ENCODE measurements around the gene MFAP3. TPM values are rescaled to one million over a fixed set of nuclear protein-coding genes. Genes with fewer than 3 reads are reported as not detected.

Gene MFAP3
- total RNA-seq, 4 donors from 2014 or later, result 5.0 to 45.3 (median 35.1) TPM

DNA sequence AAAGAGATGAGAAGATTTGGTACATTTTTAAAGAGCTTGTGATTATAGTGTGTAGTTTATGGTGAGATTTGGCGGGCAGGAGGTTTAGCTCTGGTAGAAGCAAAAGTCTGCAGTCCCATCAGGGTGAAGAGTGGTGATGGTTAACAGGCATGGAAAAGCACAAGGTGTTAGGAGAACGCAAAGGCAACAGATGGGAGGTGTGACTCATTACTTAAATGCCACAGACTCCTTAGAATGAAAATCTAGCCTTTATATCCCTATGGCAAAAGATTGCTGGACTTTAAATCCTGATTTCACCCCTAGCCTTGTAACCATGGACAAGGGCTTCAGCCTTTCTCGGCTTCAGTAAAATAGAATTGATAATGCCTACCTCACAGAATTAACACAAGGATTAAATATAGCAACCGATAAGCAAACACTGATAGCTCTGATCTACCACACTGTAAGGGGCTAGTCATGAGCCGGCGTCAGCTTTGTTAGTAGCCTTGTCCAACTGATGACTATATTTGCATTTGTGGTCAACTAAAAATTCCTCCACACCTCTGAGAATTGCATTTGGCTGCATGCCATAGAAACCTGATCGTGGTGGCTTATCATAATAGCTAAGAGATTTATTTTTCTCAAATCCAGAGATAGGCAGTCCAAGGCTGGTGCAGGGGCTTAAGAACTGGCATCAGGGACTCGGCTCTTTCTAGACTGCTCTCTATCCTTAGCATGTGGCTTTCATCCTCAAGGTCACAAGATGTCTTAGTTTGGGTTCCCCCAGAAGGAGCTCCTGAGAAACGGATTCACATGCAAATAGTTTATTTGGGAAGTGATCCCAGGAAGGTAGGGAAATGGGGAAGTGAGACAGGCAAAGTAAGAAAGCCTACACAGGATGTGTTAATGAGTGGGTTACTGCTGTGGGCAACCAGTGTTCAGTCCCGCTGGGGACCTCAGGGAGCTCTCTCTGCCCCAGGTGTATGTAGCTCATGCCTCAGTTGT, 19.6 kb downstream of the MFAP3 start:
- in situ Hi-C loops (cut with MboI; ENCODE audit: low pct_ligation_motif_present in 1 of 4, low pct_unique_long_range_greater_than_20kb in 1 of 4, low sequenced_read_pairs in 3 of 4) (no loop called here), intact Hi-C loops (cut with DNase I; ENCODE audit: low total_unique reads) (no loop called here)
- WGBS, 2 donors (ENCODE audit: low coverage in 1 of 2), result 64 to 82% methylated on average over 4 to 10 of the region's 10 CpGs
- DNase-seq, result peak; percentile 26
- no peak for TF ChIP-seq POLR2A (IDR thresholded peaks at IDR 0.05)
- Histone ChIP-seq H3K9me3 (no peaks in the 10 kb centered on the region), H3K36me3 (peaks cover 0 to 15% (median 0%) of the 10 kb centered on the region in 4 donors), H3K4me3 (no peak overlapping the region), H3K4me1 (peaks cover 0 to 4% (median 2%) of the 10 kb centered on the region in 4 donors), H3K27me3 (no peaks in the 10 kb centered on the region), H3K27ac (no peak overlapping the region)

DNA sequence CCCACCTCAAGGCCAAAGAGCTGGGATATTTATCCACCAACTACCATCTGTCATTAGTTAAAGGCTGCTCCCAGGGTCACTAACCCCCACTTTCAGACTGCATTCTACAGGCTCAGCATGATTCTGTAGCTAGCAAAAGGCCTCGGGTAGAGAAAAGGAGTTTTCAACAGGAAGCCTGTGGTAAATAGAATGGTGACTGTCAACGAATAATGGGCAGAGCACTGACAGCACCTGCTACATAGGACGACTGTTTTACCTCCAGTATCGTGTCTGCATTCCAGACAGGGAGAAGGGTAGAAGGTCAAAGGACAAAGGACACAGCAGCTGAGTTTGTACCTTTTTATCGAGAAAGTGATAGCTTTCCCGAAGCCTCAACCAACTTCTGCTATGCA, 20.3 kb downstream of the MFAP3 start:
- DNase-seq, result no peak
- Histone ChIP-seq H3K4me1 (peaks cover 0 to 4% (median 2%) of the 10 kb centered on the region in 4 donors), H3K27me3 (no peaks in the 10 kb centered on the region), H3K9me3 (no peaks in the 10 kb centered on the region), H3K27ac (no peak overlapping the region), H3K4me3 (no peak overlapping the region), H3K36me3 (peaks cover 0 to 10% (median 0%) of the 10 kb centered on the region in 4 donors)
- 60 to 66% methylated on average over 1 to 6 of the region's 6 CpGs for WGBS, 2 donors (ENCODE audit: low coverage in 1 of 2)
- intact Hi-C loops (cut with DNase I; ENCODE audit: low total_unique reads), result no loop called here
- in situ Hi-C loops (cut with MboI; ENCODE audit: low pct_ligation_motif_present in 1 of 4, low pct_unique_long_range_greater_than_20kb in 1 of 4, low sequenced_read_pairs in 3 of 4), result no loop called here
- no peak for TF ChIP-seq EP300 (IDR thresholded peaks at IDR 0.05; ENCODE audit: low read depth)
- TF ChIP-seq, protein P1, sequence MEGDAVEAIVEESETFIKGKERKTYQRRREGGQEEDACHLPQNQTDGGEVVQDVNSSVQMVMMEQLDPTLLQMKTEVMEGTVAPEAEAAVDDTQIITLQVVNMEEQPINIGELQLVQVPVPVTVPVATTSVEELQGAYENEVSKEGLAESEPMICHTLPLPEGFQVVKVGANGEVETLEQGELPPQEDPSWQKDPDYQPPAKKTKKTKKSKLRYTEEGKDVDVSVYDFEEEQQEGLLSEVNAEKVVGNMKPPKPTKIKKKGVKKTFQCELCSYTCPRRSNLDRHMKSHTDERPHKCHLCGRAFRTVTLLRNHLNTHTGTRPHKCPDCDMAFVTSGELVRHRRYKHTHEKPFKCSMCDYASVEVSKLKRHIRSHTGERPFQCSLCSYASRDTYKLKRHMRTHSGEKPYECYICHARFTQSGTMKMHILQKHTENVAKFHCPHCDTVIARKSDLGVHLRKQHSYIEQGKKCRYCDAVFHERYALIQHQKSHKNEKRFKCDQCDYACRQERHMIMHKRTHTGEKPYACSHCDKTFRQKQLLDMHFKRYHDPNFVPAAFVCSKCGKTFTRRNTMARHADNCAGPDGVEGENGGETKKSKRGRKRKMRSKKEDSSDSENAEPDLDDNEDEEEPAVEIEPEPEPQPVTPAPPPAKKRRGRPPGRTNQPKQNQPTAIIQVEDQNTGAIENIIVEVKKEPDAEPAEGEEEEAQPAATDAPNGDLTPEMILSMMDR (IDR thresholded peaks at IDR 0.05), result no peak
- no peak for TF ChIP-seq POLR2A (IDR thresholded peaks at IDR 0.05)
- TF ChIP-seq POLR2AphosphoS5 (IDR thresholded peaks at IDR 0.05), result no peak

DNA sequence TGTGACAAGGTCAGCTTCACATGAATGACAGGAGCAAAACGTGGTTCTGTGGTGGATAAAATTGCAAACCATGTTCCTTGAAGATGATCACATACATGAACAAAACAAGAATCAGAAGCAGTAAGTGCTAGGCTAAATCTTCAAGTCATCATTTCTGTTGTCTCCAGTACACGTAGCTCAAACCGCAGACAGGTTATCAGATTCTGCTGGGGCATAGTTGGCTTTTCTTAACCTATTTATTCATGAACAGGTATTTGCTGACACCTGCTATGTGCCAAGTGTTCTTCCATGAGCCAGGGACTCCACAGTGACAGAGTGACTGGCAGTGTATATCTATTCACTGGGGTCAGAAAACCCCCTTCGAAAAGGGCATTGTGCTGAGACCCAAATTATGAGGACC, 20.8 kb downstream of the MFAP3 start:
- WGBS, 2 donors (ENCODE audit: low coverage in 1 of 2), result 69 to 90% methylated on average over 2 to 4 of the region's 4 CpGs
- peaks cover 0 to 6% (median 0%) of the 10 kb centered on the region in 4 donors for H3K36me3 ChIP-seq
- no peaks in the 10 kb centered on the region for H3K9me3 ChIP-seq
- H3K4me1 ChIP-seq, result peaks cover 0 to 4% (median 2%) of the 10 kb centered on the region in 4 donors
- H3K4me3 ChIP-seq, result no peak overlapping the region
- no peak for DNase-seq
- no peaks in the 10 kb centered on the region for H3K27me3 ChIP-seq
- H3K27ac ChIP-seq, result no peak overlapping the region
- TF ChIP-seq, protein P1 (IDR thresholded peaks at IDR 0.05), result no peak
- TF ChIP-seq POLR2A (IDR thresholded peaks at IDR 0.05) (no peak), POLR2AphosphoS5 (IDR thresholded peaks at IDR 0.05) (no peak), EP300 (IDR thresholded peaks at IDR 0.05; ENCODE audit: low read depth) (no peak)
- intact Hi-C loops (cut with DNase I; ENCODE audit: low total_unique reads), result no loop called here
- in situ Hi-C loops (cut with MboI; ENCODE audit: low pct_ligation_motif_present in 1 of 4, low pct_unique_long_range_greater_than_20kb in 1 of 4, low sequenced_read_pairs in 3 of 4), result no loop called here

DNA sequence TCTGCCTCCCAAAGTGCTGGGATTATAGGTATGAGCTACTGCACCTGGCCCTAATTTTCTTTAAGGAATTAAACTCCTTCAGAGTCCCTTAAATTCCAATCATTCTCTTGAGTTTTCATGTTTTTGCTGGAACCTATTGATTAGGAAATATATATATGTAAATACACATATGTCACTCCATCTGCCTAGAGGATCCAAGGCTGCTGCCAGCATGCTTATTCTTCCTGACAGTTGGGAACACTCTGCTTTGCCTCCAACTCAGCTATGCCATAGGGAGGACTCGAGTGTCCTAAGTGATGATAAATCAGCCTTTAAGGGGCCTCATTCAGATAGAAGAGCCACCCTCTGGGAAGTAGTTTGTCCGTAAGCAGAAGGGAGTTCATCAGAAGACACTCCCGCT, 21.8 kb downstream of the MFAP3 start:
- H3K36me3 ChIP-seq, result peaks cover 0 to 6% (median 0%) of the 10 kb centered on the region in 4 donors
- intact Hi-C loops (cut with DNase I; ENCODE audit: low total_unique reads), result no loop called here
- H3K27me3 ChIP-seq, result no peaks in the 10 kb centered on the region
- no peak overlapping the region for H3K4me3 ChIP-seq
- no peak overlapping the region for H3K27ac ChIP-seq
- peaks cover 0 to 4% (median 2%) of the 10 kb centered on the region in 4 donors for H3K4me1 ChIP-seq
- no peaks in the 10 kb centered on the region for H3K9me3 ChIP-seq
- TF ChIP-seq, protein P1 (IDR thresholded peaks at IDR 0.05), result no peak
- TF ChIP-seq POLR2AphosphoS5 (IDR thresholded peaks at IDR 0.05) (no peak), EP300 (IDR thresholded peaks at IDR 0.05; ENCODE audit: low read depth) (no peak), POLR2A (IDR thresholded peaks at IDR 0.05) (no peak)
- DNase-seq, result no peak
- in situ Hi-C loops (cut with MboI; ENCODE audit: low pct_ligation_motif_present in 1 of 4, low pct_unique_long_range_greater_than_20kb in 1 of 4, low sequenced_read_pairs in 3 of 4), result no loop called here
- 86 to 100% methylated on average over 1 to 3 of the region's 3 CpGs for WGBS, 2 donors (ENCODE audit: low coverage in 1 of 2)

Measured in transverse colon (tissue), 4 donors.